K562 (cell line): ENCODE results near the gene CHAF1A. TPM values are rescaled to one million over a fixed set of nuclear protein-coding genes. Genes with fewer than 3 reads are reported as not detected.

Experiments
- BCL6 ChIP-seq: fragments of 250-450 bp; sonication (Bioruptor Pico); IDR thresholded peaks from 2 replicates; pipeline ENCODE4 v1.4.0; 2020
- CHD7 ChIP-seq: fragments of 200-600 bp; sonication (generic); IDR thresholded peaks from one replicate; pipeline ENCODE4 v1.6.1; 2012; ENCODE audit warnings: mild to moderate bottlenecking, low read depth, low read length, inconsistent platforms
- CSDE1 ChIP-seq, 2 experiments: fragments of 450-650 bp; IDR thresholded peaks; 2 replicates each; pipeline ENCODE4 v1.6.1; 2016; ENCODE audit warnings: mild to moderate bottlenecking in 1 of 2
- PATZ1 ChIP-seq: fragments of 250-450 bp; sonication (Bioruptor Pico); IDR thresholded peaks from 2 replicates; pipeline ENCODE4 v1.5.0; 2020; ENCODE audit warnings: mild to moderate bottlenecking, borderline replicate concordance
- SRSF9 ChIP-seq: fragments of 200-400 bp; formaldehyde crosslinking; IDR thresholded peaks from 2 replicates; pipeline ENCODE4 v1.6.1; 2017; ENCODE audit warnings: low read depth, low read length, borderline replicate concordance
- ZNF609 ChIP-seq: sonication (generic); formaldehyde crosslinking; IDR thresholded peaks from 2 replicates; pipeline ENCODE4 v1.8.1; 2023; ENCODE audit warnings: missing genetic modification reagents, mild to moderate bottlenecking, borderline replicate concordance
- polyA plus RNA-seq, 8 experiments: library from polyadenylated mRNA; depleted of rRNA in 4 of 8; stranded (reverse) in 5 of 8; unstranded in 3 of 8; fragments of >200 nt; fragmentation: Nextera tagmentation in 2 of 8; fragmentation: Illumina TruSeq in 1 of 8; extraction: Ambion mirVana in 2 of 8; extraction: Trizol in 1 of 8; gene quantifications; 2 replicates each; pipeline versions ENCODE4 v1.2.1 to v1.2.3, GENCODE V29; 2011 to 2014; ENCODE audit warnings: inconsistent platforms in 1 of 8, missing spikeins in 1 of 8
- total RNA-seq, 7 experiments: library from RNA; depleted of rRNA in 6 of 7; stranded (reverse); fragments of >200 nt in 6 of 7; fragmentation: Illumina TruSeq in 2 of 7; extraction: Trizol in 2 of 7; gene quantifications; 2 replicates each; pipeline versions ENCODE4 v1.2.1 to v1.2.3, GENCODE V29; 2011 to 2021; ENCODE audit warnings: low replicate concordance in 1 of 7

Gene CHAF1A
- total and polyA plus RNA-seq, 9 of the 15 experiments (the other 6 are each of a cell fraction or from before 2014, with no cell fraction given), result 1.6 to 86.9 (median 45.2) TPM

GRCh38 chr19:4402171-4403004 is at the start of gene CHAF1A (continued):
- TF ChIP-seq ZNF609 (no peak), SRSF9 (no peak), PATZ1 (no peak), CSDE1 (IDR thresholded peaks at IDR 0.05) (no peak), CHD7 (no peak), BCL6 (CRISPR knock-in tag) (no peak)
